Measurements from ENCODE around the gene VPS35L. TPM values are rescaled to one million over a fixed set of nuclear protein-coding genes. Genes with fewer than 3 reads are reported as not detected.

The VPS35L gene
- total and polyA plus RNA-seq, 2 experiments from 2014 or later: 48.0 to 54.6 TPM

DNA sequence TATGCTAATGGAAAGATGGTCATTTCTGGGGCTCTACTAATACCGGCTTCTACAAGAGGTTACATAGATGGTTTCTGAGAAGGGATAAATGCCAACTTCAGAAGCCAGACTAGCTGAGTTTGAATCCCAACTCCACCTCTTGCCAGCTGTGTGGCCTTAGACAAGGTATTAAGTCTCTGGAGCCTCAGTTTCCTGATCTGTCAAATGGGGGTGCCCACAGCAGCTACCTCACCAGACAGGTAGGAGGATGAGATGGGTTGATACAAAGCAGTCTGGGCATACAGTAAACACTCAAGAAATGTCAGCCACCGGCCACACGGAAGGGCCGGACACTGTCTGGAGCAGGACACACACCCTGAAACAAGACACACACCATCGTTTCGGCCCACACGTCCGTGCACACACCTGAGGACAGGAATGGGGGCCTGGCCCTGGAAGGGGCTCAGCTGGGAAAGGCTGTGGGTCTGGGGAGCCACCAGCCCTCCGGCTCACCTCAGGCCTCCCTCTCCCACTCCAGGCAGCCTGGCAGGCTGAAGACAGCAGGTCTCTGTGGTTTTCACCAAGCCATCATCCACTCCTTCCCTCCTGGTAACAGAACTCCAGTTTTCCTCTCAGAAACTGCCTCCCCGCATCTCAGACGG lies 157.0 kb downstream of the VPS35L start:
- H3K9me2 ChIP-seq (ENCODE audit: insufficient read depth): no peaks in the 10 kb centered on the region
- no peak overlapping the region for H3K4me3 ChIP-seq
- Mint-ChIP-seq H3K4me1 (peaks cover 76% of the 10 kb centered on the region), H3K36me3 (ENCODE audit: low read depth) (peaks cover 93% of the 10 kb centered on the region), H3K27me3 (ENCODE audit: insufficient read depth, low read depth, poor library complexity) (peaks cover 28% of the 10 kb centered on the region), H3K9me3 (no peaks in the 10 kb centered on the region), H3K27ac (no peak overlapping the region), H3K4me3 (no peak overlapping the region)
- no peak for DNase-seq (ENCODE audit: low spot score)
- ATAC-seq: no peak
- H3F3A ChIP-seq (replicated peaks; ENCODE audit: low read depth): peaks cover 9% of the 10 kb centered on the region; the same call in 1 of the 2 replicates
- H3K79me2 ChIP-seq (replicated peaks; ENCODE audit: insufficient read depth): peaks cover 97% of the 10 kb centered on the region
- peaks cover 25% of the 10 kb centered on the region for H3K36me3 ChIP-seq (ENCODE audit: insufficient read depth)
- TF ChIP-seq, protein P1, sequence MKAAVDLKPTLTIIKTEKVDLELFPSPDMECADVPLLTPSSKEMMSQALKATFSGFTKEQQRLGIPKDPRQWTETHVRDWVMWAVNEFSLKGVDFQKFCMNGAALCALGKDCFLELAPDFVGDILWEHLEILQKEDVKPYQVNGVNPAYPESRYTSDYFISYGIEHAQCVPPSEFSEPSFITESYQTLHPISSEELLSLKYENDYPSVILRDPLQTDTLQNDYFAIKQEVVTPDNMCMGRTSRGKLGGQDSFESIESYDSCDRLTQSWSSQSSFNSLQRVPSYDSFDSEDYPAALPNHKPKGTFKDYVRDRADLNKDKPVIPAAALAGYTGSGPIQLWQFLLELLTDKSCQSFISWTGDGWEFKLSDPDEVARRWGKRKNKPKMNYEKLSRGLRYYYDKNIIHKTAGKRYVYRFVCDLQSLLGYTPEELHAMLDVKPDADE (IDR thresholded peaks at IDR 0.05): no peak
- TF ChIP-seq, protein P2, sequence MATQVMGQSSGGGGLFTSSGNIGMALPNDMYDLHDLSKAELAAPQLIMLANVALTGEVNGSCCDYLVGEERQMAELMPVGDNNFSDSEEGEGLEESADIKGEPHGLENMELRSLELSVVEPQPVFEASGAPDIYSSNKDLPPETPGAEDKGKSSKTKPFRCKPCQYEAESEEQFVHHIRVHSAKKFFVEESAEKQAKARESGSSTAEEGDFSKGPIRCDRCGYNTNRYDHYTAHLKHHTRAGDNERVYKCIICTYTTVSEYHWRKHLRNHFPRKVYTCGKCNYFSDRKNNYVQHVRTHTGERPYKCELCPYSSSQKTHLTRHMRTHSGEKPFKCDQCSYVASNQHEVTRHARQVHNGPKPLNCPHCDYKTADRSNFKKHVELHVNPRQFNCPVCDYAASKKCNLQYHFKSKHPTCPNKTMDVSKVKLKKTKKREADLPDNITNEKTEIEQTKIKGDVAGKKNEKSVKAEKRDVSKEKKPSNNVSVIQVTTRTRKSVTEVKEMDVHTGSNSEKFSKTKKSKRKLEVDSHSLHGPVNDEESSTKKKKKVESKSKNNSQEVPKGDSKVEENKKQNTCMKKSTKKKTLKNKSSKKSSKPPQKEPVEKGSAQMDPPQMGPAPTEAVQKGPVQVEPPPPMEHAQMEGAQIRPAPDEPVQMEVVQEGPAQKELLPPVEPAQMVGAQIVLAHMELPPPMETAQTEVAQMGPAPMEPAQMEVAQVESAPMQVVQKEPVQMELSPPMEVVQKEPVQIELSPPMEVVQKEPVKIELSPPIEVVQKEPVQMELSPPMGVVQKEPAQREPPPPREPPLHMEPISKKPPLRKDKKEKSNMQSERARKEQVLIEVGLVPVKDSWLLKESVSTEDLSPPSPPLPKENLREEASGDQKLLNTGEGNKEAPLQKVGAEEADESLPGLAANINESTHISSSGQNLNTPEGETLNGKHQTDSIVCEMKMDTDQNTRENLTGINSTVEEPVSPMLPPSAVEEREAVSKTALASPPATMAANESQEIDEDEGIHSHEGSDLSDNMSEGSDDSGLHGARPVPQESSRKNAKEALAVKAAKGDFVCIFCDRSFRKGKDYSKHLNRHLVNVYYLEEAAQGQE (IDR thresholded peaks at IDR 0.05; ENCODE audit: unreplicated experiment): no peak
- TF ChIP-seq ZNF331 (CRISPR knock-in tag; IDR thresholded peaks at IDR 0.05; ENCODE audit: low read depth) (no peak), ZNF114 (CRISPR knock-in tag; IDR thresholded peaks at IDR 0.05) (no peak), EZH2 (IDR thresholded peaks at IDR 0.05; ENCODE audit: low read depth, unreplicated experiment) (no peak), CREB1 (CRISPR knock-in tag; IDR thresholded peaks at IDR 0.05; ENCODE audit: low read depth) (no peak), JUNB (IDR thresholded peaks at IDR 0.05; ENCODE audit: unreplicated experiment) (no peak), NANOG (IDR thresholded peaks at IDR 0.05; ENCODE audit: borderline replicate concordance) (no peak), CTCF (conservative IDR thresholded peaks at IDR 0.05; ENCODE audit: low read depth in 2 of 2) (no peak), EZH2phosphoT487 (IDR thresholded peaks at IDR 0.05; ENCODE audit: unreplicated experiment) (no peak), STAT1 (IDR thresholded peaks at IDR 0.05; ENCODE audit: unreplicated experiment) (no peak)
- TF ChIP-seq, protein P3, sequence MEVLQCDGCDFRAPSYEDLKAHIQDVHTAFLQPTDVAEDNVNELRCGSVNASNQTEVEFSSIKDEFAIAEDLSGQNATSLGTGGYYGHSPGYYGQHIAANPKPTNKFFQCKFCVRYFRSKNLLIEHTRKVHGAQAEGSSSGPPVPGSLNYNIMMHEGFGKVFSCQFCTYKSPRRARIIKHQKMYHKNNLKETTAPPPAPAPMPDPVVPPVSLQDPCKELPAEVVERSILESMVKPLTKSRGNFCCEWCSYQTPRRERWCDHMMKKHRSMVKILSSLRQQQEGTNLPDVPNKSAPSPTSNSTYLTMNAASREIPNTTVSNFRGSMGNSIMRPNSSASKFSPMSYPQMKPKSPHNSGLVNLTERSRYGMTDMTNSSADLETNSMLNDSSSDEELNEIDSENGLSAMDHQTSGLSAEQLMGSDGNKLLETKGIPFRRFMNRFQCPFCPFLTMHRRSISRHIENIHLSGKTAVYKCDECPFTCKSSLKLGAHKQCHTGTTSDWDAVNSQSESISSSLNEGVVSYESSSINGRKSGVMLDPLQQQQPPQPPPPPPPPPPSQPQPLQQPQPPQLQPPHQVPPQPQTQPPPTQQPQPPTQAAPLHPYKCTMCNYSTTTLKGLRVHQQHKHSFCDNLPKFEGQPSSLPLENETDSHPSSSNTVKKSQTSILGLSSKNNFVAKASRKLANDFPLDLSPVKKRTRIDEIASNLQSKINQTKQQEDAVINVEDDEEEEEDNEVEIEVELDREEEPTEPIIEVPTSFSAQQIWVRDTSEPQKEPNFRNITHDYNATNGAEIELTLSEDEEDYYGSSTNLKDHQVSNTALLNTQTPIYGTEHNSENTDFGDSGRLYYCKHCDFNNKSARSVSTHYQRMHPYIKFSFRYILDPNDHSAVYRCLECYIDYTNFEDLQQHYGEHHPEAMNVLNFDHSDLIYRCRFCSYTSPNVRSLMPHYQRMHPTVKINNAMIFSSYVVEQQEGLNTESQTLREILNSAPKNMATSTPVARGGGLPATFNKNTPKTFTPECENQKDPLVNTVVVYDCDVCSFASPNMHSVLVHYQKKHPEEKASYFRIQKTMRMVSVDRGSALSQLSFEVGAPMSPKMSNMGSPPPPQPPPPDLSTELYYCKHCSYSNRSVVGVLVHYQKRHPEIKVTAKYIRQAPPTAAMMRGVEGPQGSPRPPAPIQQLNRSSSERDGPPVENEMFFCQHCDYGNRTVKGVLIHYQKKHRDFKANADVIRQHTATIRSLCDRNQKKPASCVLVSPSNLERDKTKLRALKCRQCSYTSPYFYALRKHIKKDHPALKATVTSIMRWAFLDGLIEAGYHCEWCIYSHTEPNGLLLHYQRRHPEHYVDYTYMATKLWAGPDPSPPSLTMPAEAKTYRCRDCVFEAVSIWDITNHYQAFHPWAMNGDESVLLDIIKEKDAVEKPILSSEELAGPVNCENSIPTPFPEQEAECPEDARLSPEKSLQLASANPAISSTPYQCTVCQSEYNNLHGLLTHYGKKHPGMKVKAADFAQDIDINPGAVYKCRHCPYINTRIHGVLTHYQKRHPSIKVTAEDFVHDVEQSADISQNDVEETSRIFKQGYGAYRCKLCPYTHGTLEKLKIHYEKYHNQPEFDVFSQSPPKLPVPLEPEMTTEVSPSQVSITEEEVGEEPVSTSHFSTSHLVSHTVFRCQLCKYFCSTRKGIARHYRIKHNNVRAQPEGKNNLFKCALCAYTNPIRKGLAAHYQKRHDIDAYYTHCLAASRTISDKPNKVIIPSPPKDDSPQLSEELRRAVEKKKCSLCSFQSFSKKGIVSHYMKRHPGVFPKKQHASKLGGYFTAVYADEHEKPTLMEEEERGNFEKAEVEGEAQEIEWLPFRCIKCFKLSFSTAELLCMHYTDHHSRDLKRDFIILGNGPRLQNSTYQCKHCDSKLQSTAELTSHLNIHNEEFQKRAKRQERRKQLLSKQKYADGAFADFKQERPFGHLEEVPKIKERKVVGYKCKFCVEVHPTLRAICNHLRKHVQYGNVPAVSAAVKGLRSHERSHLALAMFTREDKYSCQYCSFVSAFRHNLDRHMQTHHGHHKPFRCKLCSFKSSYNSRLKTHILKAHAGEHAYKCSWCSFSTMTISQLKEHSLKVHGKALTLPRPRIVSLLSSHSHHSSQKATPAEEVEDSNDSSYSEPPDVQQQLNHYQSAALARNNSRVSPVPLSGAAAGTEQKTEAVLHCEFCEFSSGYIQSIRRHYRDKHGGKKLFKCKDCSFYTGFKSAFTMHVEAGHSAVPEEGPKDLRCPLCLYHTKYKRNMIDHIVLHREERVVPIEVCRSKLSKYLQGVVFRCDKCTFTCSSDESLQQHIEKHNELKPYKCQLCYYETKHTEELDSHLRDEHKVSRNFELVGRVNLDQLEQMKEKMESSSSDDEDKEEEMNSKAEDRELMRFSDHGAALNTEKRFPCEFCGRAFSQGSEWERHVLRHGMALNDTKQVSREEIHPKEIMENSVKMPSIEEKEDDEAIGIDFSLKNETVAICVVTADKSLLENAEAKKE (CRISPR knock-in tag; IDR thresholded peaks at IDR 0.05): no peak
- no peaks in the 10 kb centered on the region for H3K27me3 ChIP-seq (ENCODE audit: insufficient read depth)
- H2AFZ ChIP-seq: no peak overlapping the region
- H3K4me1 ChIP-seq (ENCODE audit: insufficient read depth): peaks cover 53% of the 10 kb centered on the region
- no peak overlapping the region for H3K27ac ChIP-seq (ENCODE audit: low read depth)
- 0 out of 2 replicates have a peak overlapping the region, but pooled peaks have one; percentile 20 for H3K4me2 ChIP-seq
- peaks cover 65% of the 10 kb centered on the region for H4K20me1 ChIP-seq (replicated peaks; ENCODE audit: insufficient read depth)
